ENCODE data around the gene IL4R.

IL4R gene

DNA sequence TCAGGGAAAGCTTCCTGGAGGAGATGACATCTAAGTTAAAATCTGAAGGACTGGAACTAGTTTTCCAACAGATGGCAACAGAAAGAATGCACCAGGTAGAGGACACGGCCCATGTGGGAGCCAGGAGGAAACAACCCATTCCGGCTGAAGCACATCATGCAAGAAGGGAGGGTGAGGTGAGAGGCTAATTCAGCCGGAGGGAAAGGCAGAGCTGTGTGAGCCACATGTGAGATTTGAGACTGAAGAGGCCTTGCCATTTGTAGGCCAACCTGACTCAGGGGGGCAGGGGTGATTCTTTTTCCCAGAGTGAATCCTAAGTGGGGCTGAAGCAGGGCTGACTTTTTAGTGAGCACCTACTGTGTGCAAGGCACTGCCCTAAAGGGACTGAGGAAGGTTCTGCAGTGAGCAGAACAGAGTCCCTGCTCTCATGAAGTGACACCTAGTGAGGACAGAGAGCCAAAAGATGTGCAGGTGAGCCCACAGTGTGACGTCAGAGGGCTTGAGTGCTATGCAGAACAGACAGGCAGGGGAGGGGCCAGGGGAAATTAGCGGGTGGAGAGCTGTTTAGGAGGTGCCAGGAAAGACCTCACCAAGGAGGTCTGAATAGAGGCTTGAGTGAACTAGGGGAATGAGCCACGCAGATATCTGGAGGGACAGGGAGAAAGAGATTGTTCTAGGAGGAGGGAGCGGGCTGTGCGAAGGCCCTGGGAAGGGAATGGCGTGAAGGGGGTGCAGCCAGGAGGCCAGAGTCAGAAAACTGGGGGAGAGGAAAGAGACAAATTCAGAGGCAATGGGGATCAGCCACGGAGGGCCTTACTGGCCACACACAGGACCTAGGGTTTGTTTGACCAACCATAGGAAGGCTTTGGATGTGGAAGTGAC lies 68.4 kb downstream of the IL4R start:
- TF ChIP-seq, protein P1, sequence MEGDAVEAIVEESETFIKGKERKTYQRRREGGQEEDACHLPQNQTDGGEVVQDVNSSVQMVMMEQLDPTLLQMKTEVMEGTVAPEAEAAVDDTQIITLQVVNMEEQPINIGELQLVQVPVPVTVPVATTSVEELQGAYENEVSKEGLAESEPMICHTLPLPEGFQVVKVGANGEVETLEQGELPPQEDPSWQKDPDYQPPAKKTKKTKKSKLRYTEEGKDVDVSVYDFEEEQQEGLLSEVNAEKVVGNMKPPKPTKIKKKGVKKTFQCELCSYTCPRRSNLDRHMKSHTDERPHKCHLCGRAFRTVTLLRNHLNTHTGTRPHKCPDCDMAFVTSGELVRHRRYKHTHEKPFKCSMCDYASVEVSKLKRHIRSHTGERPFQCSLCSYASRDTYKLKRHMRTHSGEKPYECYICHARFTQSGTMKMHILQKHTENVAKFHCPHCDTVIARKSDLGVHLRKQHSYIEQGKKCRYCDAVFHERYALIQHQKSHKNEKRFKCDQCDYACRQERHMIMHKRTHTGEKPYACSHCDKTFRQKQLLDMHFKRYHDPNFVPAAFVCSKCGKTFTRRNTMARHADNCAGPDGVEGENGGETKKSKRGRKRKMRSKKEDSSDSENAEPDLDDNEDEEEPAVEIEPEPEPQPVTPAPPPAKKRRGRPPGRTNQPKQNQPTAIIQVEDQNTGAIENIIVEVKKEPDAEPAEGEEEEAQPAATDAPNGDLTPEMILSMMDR (IDR thresholded peaks at IDR 0.05; ENCODE audit: control insufficient read depth, extremely low read depth, insufficient read depth) = no peak
- no peak for DNase-seq (ENCODE audit: low read depth)
- H3K4me3 ChIP-seq (ENCODE audit: low read depth, low read length) = no peak overlapping the region

DNA sequence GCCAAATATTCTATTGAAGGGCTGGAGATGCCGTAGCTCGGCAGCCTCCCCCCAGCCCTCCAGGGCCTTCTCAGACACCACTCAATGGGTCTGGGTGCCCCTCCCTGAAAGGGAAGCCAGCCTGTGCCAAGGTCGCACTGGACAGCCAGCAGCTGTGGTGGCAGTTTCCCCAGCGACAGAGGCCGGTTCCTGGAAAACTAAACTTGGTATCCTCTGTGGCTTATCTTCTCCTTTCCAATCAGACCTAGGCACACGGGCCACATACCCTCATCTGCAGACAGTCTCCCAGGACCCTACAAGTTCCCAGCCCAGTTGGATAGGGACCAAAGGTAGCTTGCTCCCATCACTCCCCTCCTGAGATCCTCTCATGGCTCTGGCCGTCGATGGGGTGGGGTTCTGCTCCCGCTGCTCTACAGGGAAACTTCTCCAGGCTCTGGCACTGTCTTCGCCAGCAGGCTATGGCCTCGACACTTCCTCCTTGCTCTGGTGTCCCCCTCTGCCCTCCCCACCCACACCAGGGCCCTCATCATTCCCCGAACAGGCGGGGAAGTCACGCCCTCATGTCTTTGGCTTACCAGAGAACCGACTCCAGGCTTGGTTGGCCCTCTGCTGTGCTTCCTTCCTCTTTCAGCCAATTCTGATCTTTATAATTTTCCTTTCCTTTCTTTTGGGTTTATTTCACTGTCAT lies 69.9 kb downstream of the IL4R start:
- no peak for DNase-seq (ENCODE audit: low read depth)
- TF ChIP-seq, protein P1 (IDR thresholded peaks at IDR 0.05; ENCODE audit: control insufficient read depth, extremely low read depth, insufficient read depth) = no peak

DNA sequence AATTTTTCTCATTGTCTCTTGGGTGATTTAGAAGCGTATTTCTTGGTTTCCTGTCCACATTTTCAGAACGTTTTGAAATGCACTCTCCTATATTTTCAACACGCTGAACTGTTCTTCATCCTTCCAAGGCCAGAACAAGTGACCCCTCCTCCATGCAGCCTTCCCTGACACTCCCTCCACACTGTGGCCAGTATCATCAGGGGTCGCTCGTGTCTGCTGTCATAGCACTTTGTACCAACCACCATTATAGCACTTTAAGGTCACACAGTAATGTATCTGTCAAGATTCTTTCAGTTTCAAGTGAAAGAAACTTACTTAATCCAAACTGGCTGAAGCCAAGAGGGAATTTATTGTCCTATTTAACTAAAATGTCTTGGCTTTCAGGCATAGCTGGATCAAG lies 70.7 kb downstream of the IL4R start:
- TF ChIP-seq, protein P1 (IDR thresholded peaks at IDR 0.05; ENCODE audit: control insufficient read depth, extremely low read depth, insufficient read depth) = no peak
- no peak overlapping the region for H3K4me3 ChIP-seq (ENCODE audit: low read depth, low read length)
- no peak for DNase-seq (ENCODE audit: low read depth)

More for the DNA sequence above, 69.9 kb downstream of the IL4R start:
- no peak overlapping the region for H3K4me3 ChIP-seq (ENCODE audit: low read depth, low read length)

DNA sequence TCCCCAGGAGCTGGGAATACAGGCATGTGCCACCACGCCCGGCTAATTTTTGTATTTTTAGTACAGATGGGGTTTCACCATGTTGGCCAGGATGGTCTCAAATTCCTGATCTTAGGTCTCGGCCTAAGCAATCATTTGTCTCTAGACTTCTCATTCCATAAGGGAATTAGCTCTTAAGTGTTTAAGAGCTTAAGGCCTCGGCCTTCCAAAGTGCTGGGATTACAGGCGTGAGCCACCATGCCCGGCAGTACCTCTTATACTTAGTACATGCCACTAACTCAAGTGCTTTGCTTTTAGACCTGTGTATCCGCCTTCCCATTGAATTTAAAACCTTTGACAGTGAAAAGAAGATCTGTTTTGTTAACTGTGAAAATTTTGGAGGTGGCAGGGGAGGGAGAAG lies 71.6 kb downstream of the IL4R start:
- TF ChIP-seq, protein P1 (IDR thresholded peaks at IDR 0.05; ENCODE audit: control insufficient read depth, extremely low read depth, insufficient read depth) = no peak
- H3K4me3 ChIP-seq (ENCODE audit: low read depth, low read length) = no peak overlapping the region
- DNase-seq (ENCODE audit: low read depth) = no peak

DNA sequence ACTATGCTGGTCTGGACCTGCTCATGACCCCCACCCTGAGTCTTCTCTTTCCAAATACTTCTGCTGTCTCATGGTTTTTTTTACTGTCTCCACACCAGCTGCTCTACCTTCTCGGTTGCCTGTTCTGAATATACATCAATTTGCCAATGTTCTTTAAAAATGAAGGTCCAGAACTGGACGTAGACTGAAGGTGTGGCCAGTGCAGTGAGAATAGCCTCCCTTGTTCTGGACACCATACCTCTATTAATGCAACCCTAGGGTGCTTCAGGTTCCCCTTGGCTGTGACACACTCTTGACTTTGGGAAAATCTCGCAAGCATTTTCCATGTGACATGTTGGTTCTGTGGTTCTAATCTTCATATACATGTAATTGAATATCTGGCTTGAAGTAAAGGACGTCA lies 72.9 kb downstream of the IL4R start:
- DNase-seq (ENCODE audit: low read depth) = no peak
- TF ChIP-seq, protein P1 (IDR thresholded peaks at IDR 0.05; ENCODE audit: control insufficient read depth, extremely low read depth, insufficient read depth) = no peak
- no peak overlapping the region for H3K4me3 ChIP-seq (ENCODE audit: low read depth, low read length)

DNA sequence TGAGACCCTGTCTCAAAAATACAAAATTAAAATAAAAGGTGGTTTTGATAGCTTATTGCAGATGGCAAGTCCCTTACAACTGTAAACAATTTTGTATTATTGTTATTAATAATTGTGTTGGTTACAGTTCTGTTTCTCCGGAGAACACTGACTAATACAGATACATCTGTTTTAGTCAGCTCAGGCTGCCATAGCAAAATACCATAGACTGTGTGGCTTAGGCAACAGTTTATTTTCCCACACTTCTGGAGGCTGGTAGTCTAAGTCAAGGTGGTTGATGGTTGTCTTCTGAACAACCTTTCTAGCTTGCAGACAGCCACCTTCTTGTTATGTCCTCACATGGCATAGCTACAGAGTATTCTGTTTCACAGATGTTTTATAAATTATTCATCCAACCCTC lies 74.0 kb downstream of the IL4R start:
- H3K4me3 ChIP-seq (ENCODE audit: low read depth, low read length) = no peak overlapping the region
- no peak for DNase-seq (ENCODE audit: low read depth)
- TF ChIP-seq, protein P1 (IDR thresholded peaks at IDR 0.05; ENCODE audit: control insufficient read depth, extremely low read depth, insufficient read depth) = no peak

Data from LNCaP clone FGC (cell line).